Measurements from ENCODE around the gene DIO3.
"Not testable (repeated sequence)": the region's sequence is repeated elsewhere in the genome, so short reads cannot be mapped to it uniquely, and the experiment has no call there.

DIO3 gene

DNA sequence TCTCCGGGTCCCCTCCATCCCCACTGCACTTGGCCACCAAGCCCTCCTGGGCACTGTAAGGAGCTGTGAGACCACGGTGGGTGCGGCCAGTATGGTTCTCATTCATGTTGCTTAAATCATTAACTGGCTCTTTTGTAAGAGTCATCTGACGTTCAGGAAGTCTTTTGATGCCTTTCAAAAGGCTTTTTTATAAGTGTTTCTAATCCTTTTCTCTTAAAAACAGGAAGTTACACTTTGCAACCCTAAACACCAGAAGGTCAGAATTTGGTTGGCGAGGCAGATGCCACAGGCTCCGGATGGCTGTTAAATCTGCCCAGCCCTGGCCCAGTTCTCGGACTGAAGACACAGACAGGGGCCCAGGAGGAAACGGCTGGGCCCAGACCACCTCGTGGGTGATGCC, 26.1 kb upstream of the DIO3 start:
- no peak for FAIRE-seq
- TF ChIP-seq POLR2A (IDR thresholded peaks at IDR 0.05; ENCODE audit: low read depth, low read length) = no peak
- DNase-seq (ENCODE audit: insufficient read length, low spot score) = no peak

DNA sequence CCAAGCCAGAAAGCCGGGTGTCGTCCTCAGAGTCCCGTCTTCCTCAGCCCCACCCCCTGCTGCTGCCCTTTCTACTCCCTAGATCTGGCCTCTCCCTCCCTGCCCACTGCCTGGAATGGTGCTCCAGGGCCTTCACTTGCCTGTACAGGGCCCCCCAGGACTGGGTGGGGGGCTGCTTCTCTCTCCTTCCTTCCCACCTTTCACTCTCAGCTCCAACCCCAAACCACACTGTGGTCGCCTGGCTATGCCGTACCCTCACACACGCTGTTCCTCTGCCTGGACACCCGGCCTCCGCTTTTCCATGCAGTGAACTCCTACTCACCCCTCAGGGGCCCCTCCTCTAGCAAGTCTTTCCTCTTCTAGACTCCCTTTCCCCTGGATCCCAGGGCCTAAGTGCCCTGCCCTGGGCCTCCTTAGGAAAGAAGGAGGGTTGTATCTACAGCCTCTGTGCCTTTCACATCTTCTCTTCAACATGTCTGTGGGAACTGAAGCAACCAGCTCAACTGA, 25.5 kb upstream of the DIO3 start:
- no peak for TF ChIP-seq POLR2A (IDR thresholded peaks at IDR 0.05; ENCODE audit: low read depth, low read length)
- FAIRE-seq = no peak
- DNase-seq (ENCODE audit: insufficient read length, low spot score) = no peak

DNA sequence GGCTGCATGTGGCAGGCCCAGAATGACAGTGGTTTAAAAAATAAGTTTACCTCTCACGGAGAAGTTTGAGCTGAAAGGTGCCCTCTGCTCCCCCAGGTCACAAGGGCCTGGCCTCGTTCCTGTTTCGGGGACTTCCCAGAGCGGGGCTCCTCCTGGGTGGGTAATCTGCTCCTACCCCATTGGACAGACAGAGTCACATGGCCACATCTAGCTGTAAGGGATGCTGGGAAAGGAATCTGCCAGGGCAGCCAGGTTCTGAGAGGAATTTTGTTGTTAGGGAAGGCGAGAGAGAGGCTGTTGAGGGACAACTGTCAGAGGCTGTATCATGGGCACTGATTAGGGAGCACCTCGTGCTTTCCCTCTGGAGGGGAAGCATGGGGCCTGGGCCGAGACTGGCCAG, 24.0 kb upstream of the DIO3 start:
- DNase-seq (ENCODE audit: insufficient read length, low spot score) (no peak), FAIRE-seq (no peak)
- TF ChIP-seq POLR2A (IDR thresholded peaks at IDR 0.05; ENCODE audit: low read depth, low read length) = no peak

DNA sequence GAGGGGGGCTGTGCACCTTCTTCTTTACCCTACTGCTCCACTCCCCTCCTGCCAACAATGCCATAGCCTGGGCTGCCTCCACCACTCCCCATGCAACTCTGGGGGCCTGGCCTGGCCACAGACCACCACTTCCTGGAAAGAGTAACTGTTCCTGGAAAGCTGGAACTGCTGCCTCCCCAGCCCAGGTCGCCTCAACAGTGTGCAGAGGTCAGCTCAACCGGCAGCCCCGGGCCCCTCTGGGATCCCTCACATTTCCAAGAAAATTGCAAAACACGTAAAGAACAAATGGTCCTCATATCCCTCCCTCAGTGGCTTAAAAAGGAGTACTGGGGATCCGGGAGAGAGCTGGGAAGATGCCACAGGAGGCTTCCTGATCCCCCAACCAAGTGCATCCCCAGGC, 22.4 kb upstream of the DIO3 start:
- FAIRE-seq (no peak), DNase-seq (ENCODE audit: insufficient read length, low spot score) (no peak)
- TF ChIP-seq POLR2A (IDR thresholded peaks at IDR 0.05; ENCODE audit: low read depth, low read length) = no peak

DNA sequence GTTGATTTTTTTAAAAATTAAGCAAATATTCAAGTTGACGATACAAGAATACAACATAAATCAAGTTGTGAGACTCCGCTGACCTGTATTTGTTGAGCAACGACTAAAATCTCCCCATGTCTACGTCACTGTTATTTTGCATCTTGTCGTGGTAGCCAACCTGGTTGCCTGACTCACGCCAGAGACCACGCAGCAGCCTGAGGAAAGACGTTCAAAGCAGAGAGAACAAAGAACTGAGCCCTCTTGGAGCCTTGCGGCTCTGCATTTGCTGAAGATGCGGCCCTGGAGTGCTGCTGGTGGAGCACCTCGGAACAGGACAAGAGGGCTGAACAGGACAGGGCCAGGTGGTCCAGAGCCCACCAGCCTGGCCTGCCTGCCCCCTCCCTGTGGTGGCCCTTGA, 21.4 kb upstream of the DIO3 start:
- no peak for DNase-seq (ENCODE audit: insufficient read length, low spot score)
- no peak for TF ChIP-seq POLR2A (IDR thresholded peaks at IDR 0.05; ENCODE audit: low read depth, low read length)
- no peak for FAIRE-seq

DNA sequence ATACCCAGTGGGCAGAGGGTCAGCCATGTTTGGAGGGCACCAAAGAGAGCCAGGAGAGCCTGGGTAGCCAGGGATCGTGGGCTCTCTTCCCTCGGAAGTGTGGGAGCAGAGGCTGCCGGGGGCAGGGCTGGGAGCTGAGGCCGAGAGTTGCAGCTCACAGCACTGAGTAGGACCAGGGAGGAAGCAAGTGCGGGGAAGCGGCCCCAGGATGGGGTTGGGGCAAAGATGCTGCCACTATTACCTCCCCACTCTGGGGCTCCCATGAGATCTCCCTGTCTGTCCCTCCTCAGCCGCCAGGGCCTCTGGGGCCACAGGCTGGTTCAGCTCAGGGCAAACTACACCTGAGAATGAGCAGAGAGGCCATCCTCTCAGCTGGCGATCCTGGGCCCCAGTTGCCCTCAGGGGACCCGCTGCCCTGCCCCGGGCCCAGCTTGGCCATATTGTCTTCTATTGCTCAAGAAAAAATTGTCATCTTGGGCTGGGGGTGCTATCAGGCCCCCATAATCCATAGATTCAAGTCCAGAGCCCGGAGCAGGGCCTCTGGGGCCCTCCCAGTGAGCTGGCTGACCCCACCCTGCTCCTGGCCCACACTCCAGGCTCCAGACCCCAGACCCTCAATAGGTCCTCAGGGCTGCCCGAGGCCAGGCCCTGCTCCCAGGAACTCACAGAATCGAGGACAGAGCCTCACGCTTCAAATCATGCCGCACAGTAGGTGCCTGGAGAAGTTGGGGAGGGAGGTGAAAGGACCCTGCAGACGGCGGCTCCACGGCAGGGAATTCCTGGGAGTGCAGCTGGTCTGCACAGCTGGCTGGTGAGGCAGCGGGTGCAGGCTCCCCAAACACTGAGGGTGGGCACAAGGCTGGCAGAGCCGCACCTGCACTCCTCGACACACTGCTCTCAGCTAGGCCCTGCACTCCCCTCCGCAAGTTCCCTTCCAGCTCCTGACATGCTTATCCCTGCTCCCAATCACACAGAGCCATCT, 20.5 kb upstream of the DIO3 start:
- FAIRE-seq = no peak
- DNase-seq (ENCODE audit: insufficient read length, low spot score) = no peak
- no peak for TF ChIP-seq POLR2A (IDR thresholded peaks at IDR 0.05; ENCODE audit: low read depth, low read length)

DNA sequence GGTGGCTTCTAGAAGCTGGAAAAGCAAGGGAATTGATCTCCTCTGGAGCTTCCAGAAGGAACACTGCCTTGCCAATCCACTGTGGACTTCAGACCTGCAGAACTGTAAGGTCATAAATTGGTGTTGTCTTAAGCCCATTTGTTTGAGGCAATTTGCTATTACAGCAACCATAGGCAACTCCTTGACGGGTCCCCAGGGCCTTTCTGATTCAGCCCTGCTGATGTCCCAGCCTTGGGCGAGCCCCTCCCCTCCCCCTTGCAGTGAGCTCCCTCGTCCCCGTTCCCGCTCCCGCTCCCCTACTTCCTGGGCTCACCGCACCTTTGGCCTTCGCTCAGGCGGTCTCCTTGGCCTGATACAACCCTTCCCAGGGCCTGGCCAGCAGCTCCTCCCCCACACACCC, 18.9 kb upstream of the DIO3 start:
- FAIRE-seq = no peak
- TF ChIP-seq POLR2A (IDR thresholded peaks at IDR 0.05; ENCODE audit: low read depth, low read length) = no peak
- DNase-seq (ENCODE audit: insufficient read length, low spot score) = no peak

DNA sequence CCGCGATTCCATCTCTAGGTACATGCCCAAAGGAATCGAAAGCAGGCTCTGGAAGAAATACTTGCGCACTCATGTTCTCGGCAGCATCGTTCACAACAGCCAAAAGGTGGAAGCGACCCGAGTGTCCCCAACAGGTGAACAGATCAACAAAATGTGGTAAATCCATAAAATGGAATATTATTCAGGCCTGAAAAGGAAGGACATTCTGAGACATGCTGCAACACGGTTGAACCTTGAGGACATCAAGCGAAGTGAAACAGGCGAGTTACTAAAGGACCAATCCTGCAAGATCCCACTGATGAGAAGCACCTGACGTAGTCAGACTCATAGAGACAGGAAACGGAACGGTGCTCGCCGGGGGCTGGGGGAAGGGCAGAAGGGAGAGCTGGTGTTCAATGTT, 17.5 kb upstream of the DIO3 start:
- DNase-seq (ENCODE audit: insufficient read length, low spot score) (no peak), FAIRE-seq (no peak)
- TF ChIP-seq POLR2A (IDR thresholded peaks at IDR 0.05; ENCODE audit: low read depth, low read length) = no peak

DNA sequence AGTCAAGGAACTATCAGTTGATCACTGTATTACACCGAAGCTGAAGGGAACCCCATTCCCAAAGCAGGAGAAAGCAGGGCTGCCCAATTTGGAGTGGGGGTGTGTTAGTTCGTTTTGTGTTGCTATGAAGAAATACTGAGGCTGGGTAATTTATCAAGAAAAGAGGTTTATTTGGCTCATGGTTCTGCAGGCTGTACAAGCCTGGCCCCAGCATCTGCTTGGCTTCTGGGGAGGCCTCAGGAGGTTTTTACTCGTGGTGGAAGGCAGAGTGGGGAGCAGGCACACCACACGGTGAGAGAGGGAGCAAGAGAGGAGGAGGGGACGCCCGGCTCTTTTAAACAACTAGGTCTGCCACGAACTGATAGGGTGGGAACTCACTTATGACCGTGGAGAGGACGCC, 16.7 kb upstream of the DIO3 start:
- no peak for TF ChIP-seq POLR2A (IDR thresholded peaks at IDR 0.05; ENCODE audit: low read depth, low read length)
- no peak for DNase-seq (ENCODE audit: insufficient read length, low spot score)
- no peak for FAIRE-seq

DNA sequence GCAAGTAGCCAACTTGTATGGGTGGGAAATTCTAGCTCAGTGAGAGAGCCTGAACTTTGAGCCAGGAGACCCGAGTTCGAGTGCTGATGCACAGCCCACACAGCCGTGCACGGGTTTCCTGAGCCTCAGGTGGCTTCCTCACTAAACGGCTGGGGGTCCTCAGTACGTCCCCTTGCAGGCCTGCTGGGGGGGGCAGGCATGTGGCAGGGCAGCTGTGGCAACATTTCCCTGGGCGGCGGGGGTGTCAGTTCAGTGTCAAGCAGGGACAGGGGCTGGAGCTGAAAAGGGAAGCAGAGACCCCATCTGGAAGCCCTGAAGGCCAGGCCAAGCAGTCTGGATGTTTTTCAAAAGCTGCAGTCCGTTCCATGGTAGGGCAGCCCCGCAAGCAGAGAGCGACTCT, 14.6 kb upstream of the DIO3 start:
- no peak for DNase-seq (ENCODE audit: insufficient read length, low spot score)
- TF ChIP-seq POLR2A (IDR thresholded peaks at IDR 0.05; ENCODE audit: low read depth, low read length) = no peak
- FAIRE-seq = no peak

DNA sequence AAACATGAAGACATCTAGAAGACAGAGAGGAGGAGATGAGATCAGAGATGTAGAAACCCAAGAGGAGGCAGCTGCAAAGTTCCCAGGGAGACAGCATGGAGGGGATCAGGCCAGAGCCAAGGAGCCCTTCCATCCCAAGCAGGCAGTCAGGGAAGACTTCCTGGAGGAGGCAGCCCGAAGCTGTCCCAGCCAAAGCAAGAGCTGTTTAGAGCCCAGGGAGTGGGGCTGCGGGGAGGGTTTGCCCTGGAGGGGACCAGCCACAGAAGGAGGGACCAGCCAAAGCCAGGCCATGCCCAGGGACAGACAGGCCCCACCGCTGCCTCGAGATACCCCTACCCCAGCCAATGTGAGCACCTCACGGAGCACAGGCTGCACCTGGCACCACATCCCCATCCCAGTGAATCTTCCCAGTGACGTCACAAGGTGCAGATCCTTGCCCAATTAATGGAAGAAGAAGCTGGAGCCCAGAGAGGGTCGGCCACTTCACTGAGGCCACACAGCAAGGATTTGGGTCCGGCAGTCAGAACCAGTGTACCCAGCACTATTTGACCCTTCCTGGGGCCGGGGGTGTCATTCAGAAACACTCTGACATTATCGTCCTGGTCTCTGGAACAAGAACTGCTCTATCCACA, 14.1 kb upstream of the DIO3 start:
- no peak for FAIRE-seq
- no peak for TF ChIP-seq POLR2A (IDR thresholded peaks at IDR 0.05; ENCODE audit: low read depth, low read length)

DNA sequence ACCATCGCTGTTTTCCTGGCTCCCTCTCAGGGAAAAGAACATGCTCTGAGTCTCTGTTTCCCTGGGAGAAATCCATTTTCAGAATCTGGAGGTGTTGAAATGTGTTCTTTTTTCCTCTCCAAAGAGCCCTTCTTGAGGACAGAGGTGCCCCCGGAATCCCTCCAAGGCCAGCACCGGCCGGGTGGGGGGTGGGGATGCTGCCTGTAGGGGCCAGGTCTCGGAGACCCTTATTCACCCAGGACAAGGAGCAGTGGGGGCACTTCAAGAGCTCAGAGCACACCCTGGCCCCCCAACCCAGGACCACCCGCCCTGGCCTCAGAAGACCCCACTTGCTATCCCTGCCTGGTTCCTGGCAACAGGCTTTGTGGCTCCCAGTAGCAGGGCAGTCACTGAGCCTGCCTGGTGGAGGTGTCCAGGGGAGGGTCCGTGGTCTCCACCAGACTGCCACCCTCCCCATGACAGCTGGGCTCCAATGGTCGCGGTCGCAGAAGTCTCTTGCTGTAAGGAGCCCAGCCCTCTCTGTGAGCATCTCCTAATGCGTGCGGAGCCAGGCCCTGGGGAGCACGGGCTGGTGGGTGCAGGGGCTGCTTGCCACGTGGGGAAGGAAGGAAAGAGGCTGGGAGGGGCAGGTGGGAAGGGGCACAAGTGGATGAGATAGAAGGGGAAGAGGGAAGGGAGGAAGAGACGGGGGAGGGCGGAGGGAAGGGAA, 13.2 kb upstream of the DIO3 start:
- no peak for FAIRE-seq
- no peak for TF ChIP-seq POLR2A (IDR thresholded peaks at IDR 0.05; ENCODE audit: low read depth, low read length)
- DNase-seq (ENCODE audit: insufficient read length, low spot score) = no peak

More for the DNA sequence above, 14.1 kb upstream of the DIO3 start:
- no peak for DNase-seq (ENCODE audit: insufficient read length, low spot score)

DNA sequence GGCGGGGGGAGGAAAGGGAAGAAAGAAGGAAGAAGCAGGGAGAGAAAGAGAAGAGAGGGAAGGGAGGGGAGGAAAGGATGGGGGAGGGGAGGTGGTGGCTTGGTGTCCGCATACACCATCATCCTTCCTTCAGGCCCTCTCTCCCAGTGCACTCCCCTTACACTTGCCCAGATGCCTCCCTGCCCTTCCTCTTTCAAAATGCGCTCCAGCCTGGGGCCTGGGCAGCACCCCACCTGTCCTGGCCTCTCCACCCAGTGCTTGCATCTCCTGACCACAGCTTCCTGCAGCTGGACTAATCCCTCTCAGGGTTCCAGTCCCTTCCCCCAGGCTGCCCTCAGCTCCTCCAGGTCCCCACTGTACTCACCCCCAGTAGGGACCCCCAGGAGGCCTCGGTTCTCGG, 12.6 kb upstream of the DIO3 start:
- no peak for TF ChIP-seq POLR2A (IDR thresholded peaks at IDR 0.05; ENCODE audit: low read depth, low read length)
- no peak for FAIRE-seq
- DNase-seq (ENCODE audit: insufficient read length, low spot score) = no peak

DNA sequence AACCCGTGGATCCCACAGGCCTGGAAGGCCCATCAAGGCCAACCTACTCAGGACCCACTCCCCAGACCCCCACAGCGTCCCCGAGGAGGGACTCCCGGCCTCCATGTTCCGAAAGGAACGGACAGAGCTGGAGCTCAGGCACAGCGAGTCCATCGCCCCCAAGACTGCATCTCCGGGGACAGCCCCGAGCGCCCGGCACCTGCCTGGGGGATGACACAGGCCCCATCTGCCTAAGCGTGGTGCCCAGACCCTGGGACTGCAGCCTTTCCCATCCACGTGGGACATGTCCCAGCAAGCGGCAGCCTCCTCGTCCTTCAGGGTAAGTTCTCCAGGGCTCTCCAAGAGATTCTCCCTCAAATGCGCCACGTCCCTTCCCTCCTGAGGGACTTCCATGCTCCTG, 12.1 kb upstream of the DIO3 start:
- no peak for FAIRE-seq
- no peak for DNase-seq (ENCODE audit: insufficient read length, low spot score)
- TF ChIP-seq POLR2A (IDR thresholded peaks at IDR 0.05; ENCODE audit: low read depth, low read length) = no peak

DNA sequence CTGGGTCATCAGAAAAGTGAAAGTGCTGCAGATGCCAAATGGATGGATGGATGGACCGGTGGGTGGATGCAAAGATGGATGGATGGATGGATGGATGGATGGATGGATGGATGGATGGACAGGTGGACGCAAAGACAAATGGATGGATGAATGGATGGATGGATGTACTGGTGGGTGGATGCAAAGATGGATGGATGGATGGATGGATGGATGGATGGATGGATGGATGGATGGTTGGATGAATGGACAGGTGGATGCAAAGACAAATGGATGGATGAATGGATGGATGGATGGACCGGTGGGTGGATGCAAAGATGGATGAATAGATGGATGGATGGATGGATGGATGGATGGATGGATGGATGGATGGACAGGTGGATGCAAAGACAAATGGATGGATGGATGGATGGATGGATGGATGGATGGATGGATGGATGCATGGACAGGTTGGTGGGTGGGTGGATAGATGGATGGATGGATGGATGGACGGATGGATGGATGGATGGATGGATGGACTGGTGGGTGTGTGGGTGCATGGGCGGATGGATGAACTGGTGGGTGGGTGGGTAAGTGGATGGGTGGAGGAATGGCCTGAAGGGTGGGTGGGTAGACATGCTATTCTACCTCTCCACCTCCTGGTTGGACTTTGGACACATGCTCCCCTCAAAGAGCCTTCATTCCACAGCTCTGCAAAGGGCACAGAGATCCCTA, 10.9 kb upstream of the DIO3 start:
- not testable (repeated sequence) for FAIRE-seq; DNase-seq (ENCODE audit: insufficient read length, low spot score)

All from H54 (cell line).